ENCODE measurements around the gene POLL.
"Not testable (repeated sequence)": the region's sequence is repeated elsewhere in the genome, so short reads cannot be mapped to it uniquely, and the experiment has no call there.

POLL gene
- 33.4 to 63.0 (median 42.1) reads per million in 4 experiments for total RNA-seq

GRCh38 chr10:101587725-101588653, at the start of gene POLL, which contains the start of gene DPCD:
TSS of gene POLL (minus strand) at chr10:101588257. CDS start at chr10:101587360, 897 bp downstream.
TSS of gene DPCD (plus strand) at chr10:101588321. CDS start at chr10:101588337, 16 bp downstream.
- DNase-seq = peak; percentile 81

- not testable (repeated sequence) for DNase-seq
Measured at GRCh38 chr10:101633510-101633909, 45.5 kb upstream of the POLL start.

GRCh38 chr10:101631821-101632475, 43.9 kb upstream of the POLL start:
- no peak for DNase-seq

DNA sequence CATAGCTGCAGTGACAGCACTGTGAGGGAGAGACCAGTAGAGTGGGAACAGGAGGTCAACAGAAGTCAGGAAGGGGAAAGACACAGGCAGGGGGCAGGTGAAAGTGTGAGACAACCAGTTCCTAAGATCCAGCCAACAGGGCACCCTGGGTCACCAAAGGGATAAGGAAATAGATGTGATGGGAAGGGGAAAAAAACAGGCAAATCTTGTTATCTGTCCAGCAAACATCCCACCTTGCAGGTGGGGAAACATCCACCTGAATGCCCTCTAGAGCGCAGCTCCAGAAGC, 42.5 kb upstream of the POLL start:
- no peak for DNase-seq

GRCh38 chr10:101629837-101630632, 42.0 kb upstream of the POLL start:
- DNase-seq = no peak

DNA sequence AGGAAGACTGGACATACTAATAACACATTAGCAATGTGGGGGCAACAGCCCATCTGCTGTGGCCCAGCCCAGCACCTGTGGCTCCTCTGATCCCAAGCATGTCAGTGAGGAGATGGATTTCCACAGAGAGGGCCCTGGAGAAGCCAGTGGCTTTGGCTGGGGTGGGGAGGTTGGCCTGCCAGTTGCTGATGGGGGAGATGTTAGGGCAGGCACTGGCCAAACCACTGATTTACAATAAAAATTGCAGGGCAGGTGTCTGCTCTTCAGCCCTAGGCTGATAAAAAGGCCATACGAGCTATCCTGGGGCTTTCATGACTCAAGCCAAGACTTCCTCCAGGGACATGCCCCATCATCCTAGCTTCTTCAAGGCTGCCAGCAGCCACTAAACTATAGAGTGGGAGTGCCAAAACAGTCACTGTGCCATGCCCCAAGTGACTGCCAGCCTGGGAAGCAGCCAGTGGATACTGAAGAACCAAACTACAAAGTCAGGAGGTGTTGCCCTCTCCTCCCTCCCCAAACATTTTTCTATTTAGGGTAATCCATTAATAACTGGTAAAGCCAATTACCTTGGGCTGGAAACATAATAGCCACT, 37.9 kb upstream of the POLL start:
- DNase-seq = no peak

GRCh38 chr10:101624526-101625102, 36.6 kb upstream of the POLL start:
- DNase-seq = no peak

DNA sequence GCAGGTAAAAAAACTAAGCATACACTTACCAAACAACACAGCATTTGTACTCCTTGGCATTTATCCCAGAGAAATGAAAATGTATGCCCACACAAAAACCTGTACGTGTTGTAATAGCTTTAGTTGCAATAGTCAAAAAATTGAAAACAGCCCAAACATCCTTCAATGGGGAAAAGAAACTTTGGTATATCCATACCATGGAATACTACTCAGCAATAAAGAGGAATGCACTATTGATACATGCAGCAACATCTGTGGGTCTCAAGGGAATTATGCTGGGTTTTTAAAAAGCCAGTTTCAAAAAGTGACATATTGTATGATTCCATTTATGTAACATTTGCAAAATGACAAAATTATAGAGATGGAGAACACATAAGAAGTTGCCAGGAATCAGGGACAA, 35.5 kb upstream of the POLL start:
- DNase-seq = no peak

DNA sequence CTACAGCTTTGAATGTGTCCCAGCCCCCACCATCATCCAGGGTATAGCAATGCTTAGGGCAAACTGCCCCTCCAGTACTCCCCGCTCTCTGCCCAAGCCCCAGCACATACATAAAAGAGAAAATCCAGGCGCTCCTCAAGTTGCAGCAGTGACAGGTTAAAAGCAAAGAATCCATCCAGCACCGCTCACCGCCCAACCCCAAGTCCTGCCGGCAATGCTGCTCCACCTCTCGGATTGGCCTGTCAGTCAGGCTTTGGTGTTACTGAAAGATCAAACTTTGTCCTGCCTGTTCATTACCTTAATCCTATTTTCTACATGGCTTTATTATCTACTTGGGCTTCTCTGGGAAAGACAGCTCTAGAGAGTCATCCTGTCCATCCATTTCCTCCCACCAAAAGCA, 31.9 kb upstream of the POLL start:
- no peak for DNase-seq

DNA sequence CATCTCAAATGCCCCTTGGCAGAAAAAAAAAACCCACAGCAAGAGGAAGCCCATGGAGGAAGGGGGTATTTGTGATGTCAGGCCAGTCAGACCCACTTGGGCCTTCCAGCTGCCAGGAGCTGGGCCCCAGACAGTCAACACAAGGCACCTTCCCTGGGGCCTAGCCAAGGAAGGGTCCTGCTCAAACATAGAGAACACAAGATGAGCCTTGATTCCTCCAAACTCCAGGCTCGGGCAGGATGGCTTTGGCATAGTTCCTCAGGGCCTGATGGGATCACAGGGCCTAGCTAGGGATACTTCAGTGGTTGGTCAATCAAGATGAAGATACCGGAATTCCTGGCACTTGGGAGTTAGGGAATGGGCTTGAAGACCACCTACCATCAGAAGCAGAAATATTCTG, 30.8 kb upstream of the POLL start:
- DNase-seq = no peak

GRCh38 chr10:101617824-101618568, 29.9 kb upstream of the POLL start:
- DNase-seq = no peak

- no peak for DNase-seq
Measured at GRCh38 chr10:101617102-101617823, 29.2 kb upstream of the POLL start.

DNA sequence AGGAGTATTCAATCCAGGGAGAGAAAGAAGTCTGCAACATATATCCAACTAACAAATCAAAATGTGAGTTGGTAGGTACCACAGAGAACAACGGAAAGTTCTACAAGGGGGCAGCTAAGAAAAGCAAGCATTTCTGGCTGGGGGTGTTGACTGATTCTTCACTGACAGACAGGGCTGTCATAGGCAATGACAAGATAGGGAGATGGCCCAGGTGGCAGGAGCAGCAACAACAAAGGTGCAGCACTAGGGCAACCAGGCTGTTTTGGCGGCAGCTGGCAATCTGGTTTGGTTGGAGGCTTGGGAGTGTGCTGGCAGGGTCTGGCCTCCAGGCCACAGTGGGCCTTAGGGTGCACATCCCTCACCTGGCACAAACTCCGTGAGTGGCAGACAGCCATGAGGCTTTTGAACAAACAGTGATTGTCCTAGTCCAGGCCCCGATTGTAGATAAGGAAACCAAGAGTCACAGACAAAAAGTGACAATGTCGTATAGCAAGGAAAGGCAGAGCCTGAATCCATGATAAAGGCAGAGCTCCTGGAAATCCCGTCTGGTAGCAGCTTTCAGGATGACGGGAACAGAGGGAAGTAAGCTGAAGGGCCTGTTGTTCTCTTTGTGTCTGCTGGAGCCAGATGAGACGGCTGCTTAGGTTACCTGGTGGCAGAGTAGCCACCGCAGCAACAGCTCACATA, 28.5 kb upstream of the POLL start:
- DNase-seq = no peak

- DNase-seq = no peak
Measured at GRCh38 chr10:101615525-101616116, 27.6 kb upstream of the POLL start.

DNA sequence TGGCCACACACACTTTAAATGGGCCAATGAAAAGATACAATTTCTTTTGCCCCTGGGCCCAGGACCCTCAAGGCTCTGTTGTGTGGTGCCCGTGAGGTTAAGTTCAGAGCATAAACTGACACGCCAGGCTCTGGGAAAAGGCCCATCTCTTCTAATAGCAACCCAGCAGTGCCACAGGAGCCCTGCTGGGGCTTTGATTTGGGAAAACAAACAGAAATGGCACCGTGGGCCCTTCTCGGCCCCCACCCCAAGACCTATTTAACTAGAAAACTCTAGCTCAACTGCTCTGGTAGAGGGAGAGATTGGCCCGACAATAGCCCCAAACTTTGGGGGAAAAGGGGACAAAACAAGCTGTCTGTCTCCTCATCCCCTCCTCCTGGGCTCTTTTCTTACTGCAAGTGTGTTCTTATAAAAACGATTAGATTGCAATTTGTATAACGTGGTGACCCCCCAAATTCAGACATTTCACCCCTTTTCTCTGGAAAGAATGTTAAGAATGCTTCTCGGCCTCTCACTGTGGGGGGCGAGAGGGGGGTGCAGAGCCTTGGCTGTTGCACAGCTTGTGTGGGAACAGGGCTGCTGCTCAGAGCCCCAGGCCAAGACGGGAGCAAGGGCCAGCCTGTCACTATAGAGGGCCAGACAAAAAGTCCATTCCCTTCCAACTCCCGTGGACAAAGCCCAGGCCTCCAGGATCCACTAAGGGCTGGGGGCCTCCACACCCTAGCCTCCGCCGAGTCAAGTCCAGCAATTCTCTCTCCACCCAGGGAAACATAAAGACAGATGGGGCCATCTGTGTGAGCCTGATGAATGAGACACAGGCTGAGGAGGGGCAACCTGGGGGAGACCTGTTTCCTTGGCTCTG, 26.8 kb upstream of the POLL start:
- DNase-seq = no peak

DNA sequence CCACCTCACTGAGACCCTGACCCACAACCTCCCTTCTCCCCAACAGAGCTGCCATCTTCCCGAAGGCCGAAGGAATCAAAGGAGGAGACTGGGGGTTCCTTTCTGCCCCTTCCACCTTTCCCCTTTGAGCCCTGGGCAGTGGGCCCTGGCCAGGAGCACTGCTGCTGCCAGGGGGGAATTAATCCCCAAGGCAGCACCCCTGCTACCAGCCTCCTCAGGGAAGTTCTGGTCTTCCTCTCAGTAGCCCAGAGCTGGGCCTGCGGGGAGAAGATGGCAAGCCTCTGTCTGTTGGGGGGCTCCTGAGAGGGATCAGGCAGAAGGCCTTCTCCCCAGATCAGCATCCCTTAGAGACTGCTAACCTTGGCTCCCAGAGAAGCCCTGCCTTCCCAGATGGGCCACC, 25.6 kb upstream of the POLL start:
- no peak for DNase-seq

DNA sequence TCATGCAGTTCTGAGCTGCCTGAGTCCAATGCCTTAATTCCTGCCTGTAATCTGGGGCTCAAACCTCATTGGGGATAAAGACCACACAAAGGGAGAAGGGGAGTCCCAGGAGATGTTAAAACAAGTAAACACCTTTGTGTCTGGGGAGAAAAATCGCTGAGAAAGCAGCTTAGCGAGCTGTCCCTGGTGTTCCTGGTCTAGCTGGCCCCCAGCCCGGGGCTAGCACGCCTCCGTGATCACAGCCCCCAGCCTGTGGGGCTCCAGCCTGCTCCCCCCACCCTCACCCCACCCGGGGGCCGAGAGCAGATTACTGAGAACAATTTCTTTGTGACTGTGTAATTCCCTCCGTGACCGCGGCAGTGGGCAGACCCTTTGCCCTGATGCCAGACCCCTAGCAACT, 24.8 kb upstream of the POLL start:
- no peak for DNase-seq

- DNase-seq = no peak
Measured at GRCh38 chr10:101612086-101612485, 24.0 kb upstream of the POLL start.

Data from effector CD8-positive, alpha-beta T cell (primary cell).